ENCODE measurements around the gene PPM1E.

PPM1E gene

GRCh38 chr17:59018019-59018418, 262.4 kb downstream of the PPM1E start:
- FAIRE-seq (no peak), DNase-seq (ENCODE audit: extremely low spot score, insufficient read length, low read depth) (no peak)

- DNase-seq (ENCODE audit: extremely low spot score, insufficient read length, low read depth), result no peak
- no peak for FAIRE-seq
Measured at GRCh38 chr17:59024916-59025315, 269.3 kb downstream of the PPM1E start.

- no peak for DNase-seq (ENCODE audit: extremely low spot score, insufficient read length, low read depth)
- FAIRE-seq, result no peak
Measured at GRCh38 chr17:59026176-59026939, 270.7 kb downstream of the PPM1E start.

- DNase-seq (ENCODE audit: extremely low spot score, insufficient read length, low read depth), result no peak
- peak; percentile 31 for FAIRE-seq
Measured at GRCh38 chr17:59027750-59028149, 272.1 kb downstream of the PPM1E start.

GRCh38 chr17:59028328-59028727, 272.7 kb downstream of the PPM1E start:
- no peak for FAIRE-seq

GRCh38 chr17:59030811-59031210, 275.2 kb downstream of the PPM1E start:
- DNase-seq (ENCODE audit: extremely low spot score, insufficient read length, low read depth), result no peak
- FAIRE-seq, result no peak

More at GRCh38 chr17:59028328-59028727, 272.7 kb downstream of the PPM1E start:
- DNase-seq (ENCODE audit: extremely low spot score, insufficient read length, low read depth), result no peak

Measured in GM18507 (cell line).